ENCODE data around the gene GP9.

- TF ChIP-seq CTCF (IDR thresholded peaks at IDR 0.05; ENCODE audit: low read depth, low read length, missing input control) (no peak), FOXA1 (IDR thresholded peaks at IDR 0.05) (no peak), ZBTB33 (IDR thresholded peaks at IDR 0.05) (no peak), JUND (IDR thresholded peaks at IDR 0.05) (no peak), RAD21 (IDR thresholded peaks at IDR 0.05) (no peak), MAX (IDR thresholded peaks at IDR 0.05) (no peak), YY1 (IDR thresholded peaks at IDR 0.05) (no peak), TAF1 (conservative IDR thresholded peaks at IDR 0.05) (no peak), SP1 (IDR thresholded peaks at IDR 0.05) (no peak), EGR1 (IDR thresholded peaks at IDR 0.05; ENCODE audit: low read depth in 2 of 2) (no peak)
- TF ChIP-seq, protein P1, sequence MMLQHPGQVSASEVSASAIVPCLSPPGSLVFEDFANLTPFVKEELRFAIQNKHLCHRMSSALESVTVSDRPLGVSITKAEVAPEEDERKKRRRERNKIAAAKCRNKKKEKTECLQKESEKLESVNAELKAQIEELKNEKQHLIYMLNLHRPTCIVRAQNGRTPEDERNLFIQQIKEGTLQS (IDR thresholded peaks at IDR 0.05) = no peak
- TF ChIP-seq, protein P2, sequence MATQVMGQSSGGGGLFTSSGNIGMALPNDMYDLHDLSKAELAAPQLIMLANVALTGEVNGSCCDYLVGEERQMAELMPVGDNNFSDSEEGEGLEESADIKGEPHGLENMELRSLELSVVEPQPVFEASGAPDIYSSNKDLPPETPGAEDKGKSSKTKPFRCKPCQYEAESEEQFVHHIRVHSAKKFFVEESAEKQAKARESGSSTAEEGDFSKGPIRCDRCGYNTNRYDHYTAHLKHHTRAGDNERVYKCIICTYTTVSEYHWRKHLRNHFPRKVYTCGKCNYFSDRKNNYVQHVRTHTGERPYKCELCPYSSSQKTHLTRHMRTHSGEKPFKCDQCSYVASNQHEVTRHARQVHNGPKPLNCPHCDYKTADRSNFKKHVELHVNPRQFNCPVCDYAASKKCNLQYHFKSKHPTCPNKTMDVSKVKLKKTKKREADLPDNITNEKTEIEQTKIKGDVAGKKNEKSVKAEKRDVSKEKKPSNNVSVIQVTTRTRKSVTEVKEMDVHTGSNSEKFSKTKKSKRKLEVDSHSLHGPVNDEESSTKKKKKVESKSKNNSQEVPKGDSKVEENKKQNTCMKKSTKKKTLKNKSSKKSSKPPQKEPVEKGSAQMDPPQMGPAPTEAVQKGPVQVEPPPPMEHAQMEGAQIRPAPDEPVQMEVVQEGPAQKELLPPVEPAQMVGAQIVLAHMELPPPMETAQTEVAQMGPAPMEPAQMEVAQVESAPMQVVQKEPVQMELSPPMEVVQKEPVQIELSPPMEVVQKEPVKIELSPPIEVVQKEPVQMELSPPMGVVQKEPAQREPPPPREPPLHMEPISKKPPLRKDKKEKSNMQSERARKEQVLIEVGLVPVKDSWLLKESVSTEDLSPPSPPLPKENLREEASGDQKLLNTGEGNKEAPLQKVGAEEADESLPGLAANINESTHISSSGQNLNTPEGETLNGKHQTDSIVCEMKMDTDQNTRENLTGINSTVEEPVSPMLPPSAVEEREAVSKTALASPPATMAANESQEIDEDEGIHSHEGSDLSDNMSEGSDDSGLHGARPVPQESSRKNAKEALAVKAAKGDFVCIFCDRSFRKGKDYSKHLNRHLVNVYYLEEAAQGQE (IDR thresholded peaks at IDR 0.05) = no peak
Measured at GRCh38 chr3:129085818-129086217, 25.2 kb downstream of the GP9 start.

All from liver (tissue), 3 donors.